Ureter (tissue), 1 donor: Measurements from ENCODE around the gene GRPR. TPM values are rescaled to one million over a fixed set of nuclear protein-coding genes. Genes with fewer than 3 reads are reported as not detected.
"Not testable (repeated sequence)": the region's sequence is repeated elsewhere in the genome, so short reads cannot be mapped to it uniquely, and the experiment has no call there.

Experiments used
- DNase-seq: peaks from one replicate; pipeline ENCODE4 v3.0.0-alpha.2; 2020; ENCODE audit warnings: low spot score
- total RNA-seq: library from RNA; stranded (reverse); gene quantifications from one replicate; pipeline ENCODE4 v1.2.4, GENCODE V29; 2023
- donor health status: DM: yes; HTN: yes; CAD: no.

GRPR gene
- total RNA-seq, 1 donor from 2014 or later, result not detected

- DNase-seq, result no peak
Observed at GRCh38 chrX:16177260-16177659, 53.9 kb downstream of the GRPR start.

GRCh38 chrX:16183843-16184242 is 60.5 kb downstream of the GRPR start:
- DNase-seq, result not testable (repeated sequence)

- no peak for DNase-seq
Observed at GRCh38 chrX:16185725-16186136, 62.4 kb downstream of the GRPR start.

GRCh38 chrX:16186380-16187007 is 63.1 kb downstream of the GRPR start:
- DNase-seq, result no peak

GRCh38 chrX:16187024-16187760 is 63.8 kb downstream of the GRPR start:
- DNase-seq, result no peak

GRCh38 chrX:16188687-16189086 is 65.3 kb downstream of the GRPR start:
- no peak for DNase-seq

GRCh38 chrX:16191605-16192004 is 68.2 kb downstream of the GRPR start:
- DNase-seq, result no peak

GRCh38 chrX:16196829-16197228 is 73.5 kb downstream of the GRPR start:
- no peak for DNase-seq

- DNase-seq, result no peak
Observed at GRCh38 chrX:16199343-16199742, 76.0 kb downstream of the GRPR start.

- no peak for DNase-seq
Observed at GRCh38 chrX:16202943-16203342, 79.6 kb downstream of the GRPR start.

Other genes starting within 250 kb of the GRPR start
- gene MAGEB17, start 43.9 kb downstream of the GRPR start, total RNA-seq, result not detected